Stimulated activated CD8-positive, alpha-beta memory T cell treated with anti-CD3 and anti-CD28 coated beads, Interleukin-2, amount 100 ng/mL, for 48 hours (primary cell): ENCODE data around the gene LTBP4.

Source experiments
- DNase-seq, 2 donors: peaks; one replicate each; pipeline ENCODE4 v3.0.0-alpha.2; 2020; ENCODE audit warnings: low read depth in 2 of 2

LTBP4 gene

DNA sequence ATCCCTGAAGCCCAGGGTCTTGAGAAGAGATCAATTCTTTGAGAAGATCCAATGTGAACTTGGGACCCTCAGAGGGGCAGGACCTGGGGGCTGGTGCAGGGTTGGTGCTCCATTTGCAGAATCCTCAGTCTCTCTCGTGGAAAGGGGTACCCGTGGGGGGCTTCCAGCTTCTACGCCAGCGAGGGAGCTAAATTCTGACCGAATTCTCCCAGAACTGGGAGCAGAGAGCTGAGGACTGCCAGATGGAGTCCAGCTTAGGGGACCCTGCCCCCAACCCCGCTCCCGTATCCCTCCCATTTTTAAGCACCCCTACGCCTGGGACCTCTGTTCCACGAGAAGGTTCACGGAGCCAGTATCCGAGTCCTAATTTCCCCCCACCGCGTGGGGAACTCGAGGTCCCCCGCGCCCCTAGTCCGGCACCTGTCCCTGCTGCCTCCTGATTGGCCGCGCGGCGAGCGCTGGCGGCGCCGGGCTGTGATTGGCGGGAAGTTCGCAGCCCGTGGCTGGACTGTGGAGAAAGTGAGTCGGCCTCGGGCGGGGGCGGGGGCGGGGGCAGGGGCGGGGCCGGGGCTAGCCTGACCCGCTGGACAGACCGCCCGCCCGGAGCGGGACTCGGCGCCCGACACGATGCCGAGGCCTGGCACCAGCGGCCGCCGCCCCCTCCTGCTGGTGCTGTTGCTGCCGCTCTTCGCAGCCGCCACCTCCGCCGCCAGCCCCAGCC, 4.4 kb upstream of the LTBP4 start:
- no peak for DNase-seq

DNA sequence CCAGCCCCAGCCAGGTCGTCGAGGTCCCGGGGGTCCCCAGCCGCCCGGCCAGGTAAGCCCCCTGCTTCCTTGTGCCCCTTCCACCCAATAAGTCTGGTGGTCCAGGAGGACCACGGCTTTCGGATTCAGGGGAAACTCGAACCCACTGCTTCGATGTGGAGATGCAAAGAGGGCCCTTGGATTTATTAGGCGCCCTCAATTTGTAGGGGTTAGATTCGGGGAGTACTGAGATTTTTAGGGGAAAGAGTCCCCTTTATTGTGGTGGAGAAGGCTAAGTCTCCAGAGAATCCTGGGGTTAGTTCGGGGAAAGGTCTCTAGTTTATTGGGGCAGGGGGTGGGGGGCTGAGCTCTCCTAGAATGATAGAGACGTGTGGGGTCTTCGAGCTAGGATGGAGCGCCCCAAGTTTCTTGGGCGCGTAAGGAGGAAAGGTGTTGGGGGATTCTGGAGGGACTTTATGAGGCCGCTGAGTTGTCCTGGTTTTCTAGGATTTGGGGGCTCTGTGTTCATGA, 3.8 kb upstream of the LTBP4 start:
- DNase-seq, result no peak

DNA sequence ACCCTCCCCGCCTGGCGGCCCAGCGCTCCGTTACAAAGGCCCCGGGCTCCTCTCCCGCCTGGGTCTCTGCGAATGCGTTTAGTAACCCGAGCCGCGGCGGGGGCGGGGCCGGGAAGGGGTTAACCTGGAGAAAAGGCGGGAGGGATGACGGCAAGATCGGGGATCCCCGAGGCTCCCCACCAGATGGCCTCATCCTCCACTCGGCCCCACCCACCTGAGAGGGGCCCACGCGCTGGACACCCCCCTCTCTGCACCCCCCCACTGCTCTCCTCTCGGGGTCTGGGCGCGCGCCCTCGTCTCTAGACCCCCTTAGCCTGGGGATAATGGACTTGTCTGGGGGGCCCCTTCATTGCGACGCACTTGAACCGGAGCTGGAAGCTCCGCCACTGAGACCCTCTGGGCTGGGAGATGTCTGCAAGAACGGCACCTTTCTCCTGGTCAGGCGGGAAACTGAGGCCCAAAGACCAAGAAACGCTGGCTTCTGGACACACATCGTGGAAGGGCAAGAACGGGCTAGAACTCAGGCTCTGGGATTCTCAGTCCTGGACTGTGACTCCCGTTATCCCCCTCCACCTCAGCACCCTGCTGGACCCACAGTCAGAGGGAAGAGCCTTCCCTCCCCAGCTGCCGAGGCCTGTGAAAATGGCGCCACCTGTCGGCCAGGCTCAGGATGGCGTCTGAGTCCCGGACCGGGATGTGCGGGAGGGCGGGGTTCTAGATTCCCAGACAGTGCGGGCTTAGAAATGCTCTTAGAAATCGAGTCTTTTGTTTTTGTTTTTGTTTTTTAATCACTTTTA, 2.9 kb upstream of the LTBP4 start:
- DNase-seq, result peak; percentile 78 to 81

DNA sequence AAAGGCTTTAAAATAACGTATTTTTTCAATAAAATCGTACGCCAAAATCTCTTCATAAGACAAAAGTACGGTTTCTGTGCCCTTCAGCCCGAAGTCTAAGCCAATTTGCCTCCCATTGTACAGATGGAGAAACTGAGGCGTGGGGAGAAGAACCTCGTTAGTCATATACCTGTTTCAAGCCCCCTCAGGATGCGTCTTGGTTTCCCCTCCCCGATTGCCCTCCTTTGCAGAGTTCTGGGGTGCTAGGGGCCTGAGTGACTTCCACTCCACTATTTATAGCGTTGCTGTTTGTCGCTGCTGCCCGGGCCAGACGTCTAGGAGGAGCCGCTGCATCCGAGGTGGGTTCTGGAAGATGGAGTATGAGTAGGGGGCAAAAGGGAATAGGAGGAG, 2.3 kb upstream of the LTBP4 start:
- DNase-seq, result no peak

DNA sequence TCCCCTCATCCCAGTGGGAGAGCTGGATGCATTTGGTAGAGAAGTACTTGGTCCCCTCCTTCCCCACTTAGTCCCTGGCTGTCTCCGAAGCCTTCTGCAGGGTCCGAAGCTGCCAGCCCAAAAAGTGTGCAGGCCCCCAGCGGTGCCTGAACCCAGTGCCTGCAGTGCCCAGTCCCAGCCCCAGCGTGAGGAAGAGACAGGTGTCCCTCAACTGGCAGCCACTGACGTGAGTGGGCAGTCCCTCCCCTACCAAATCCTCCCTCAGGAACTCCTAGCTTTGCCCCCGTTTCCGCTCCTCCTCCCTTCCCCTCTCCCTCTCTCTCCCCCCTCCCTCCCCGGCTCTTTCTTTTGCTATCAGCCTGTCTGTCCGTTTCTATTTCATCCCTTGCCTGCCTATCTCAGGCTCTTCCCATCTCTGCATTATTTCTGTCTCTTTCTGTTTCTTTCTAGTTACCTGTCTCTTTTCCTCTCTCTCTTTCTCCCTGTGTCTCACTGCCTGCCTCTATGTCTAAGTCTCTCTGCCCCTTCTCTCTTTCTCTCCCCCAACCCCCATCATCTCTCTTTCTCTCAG, 1.8 kb upstream of the LTBP4 start:
- DNase-seq, result no peak

DNA sequence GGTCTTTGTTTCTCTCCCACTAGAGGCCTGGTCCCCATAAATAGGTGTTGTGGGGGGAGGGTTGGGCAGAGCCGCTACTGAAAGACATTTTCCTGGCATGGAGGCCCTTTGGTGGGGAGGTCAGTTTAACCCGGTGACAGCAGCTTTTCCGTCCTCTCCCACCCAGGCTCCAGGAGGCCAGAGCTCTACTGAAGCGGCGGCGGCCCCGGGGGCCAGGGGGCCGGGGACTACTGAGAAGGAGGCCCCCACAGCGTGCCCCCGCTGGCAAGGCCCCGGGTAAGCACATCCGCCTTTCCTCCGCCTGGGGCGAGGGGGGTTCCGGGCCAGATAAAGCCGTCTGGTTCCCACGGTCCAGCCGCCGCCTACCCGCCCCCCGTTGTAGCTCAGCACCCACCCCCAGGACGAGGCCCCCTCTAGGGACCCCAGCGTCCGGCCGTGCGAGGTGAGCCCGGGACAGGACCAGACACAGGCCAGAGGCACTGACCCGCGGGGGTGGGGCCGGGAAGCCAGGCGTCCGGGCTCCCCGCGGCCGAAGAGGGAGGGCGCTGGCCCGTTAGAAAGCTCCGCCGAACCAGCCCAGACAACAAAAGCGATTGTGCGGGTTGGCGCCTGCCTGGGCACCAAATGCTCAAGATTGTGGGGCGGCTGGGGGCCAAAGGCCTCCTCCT, 1.1 kb upstream of the LTBP4 start:
- DNase-seq, result no peak

DNA sequence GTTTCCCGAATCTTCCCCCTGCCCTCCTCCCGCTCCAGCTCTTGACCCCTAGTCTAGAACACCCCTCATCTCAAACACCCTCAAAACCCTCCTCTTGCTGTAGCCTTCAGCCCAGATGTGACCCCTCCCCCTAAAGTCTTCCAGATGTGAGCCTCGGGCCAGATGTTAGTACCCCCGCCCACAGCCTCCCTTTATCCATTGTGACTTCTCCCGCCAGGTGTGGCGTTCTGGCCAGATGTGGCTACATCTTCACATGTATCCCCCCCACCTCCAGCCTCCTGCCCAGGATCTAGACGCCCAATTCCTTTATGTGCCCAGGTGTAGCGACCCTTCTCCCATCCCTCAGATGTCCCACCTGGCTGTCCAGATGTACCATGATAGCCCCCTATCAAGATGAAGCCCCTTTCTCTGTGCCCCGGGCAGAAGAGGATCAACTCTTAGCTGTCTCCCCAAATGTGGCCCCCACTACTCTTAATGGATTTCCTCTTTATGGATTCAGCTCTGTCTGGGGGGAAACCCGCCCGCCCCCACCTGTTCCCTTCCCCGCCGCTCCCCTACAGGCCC, 517 bp upstream of the LTBP4 start:
- no peak for DNase-seq

DNA sequence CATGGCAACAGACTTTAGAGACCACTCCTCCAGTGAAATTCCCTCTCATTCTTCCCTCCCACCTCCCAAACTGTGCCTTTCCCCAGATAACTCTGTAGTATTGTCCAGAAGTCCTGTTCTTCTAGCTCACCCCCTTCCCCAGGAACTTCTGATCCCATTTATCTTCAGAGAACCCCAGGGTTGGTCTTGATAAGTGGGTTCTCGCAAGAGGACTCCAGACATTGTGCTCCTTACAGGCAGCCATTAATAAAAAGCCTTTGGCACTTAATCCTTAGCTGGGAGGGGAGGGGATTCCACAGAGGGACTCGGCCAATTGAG, 1.9 kb downstream of the LTBP4 start:
- no peak for DNase-seq

DNA sequence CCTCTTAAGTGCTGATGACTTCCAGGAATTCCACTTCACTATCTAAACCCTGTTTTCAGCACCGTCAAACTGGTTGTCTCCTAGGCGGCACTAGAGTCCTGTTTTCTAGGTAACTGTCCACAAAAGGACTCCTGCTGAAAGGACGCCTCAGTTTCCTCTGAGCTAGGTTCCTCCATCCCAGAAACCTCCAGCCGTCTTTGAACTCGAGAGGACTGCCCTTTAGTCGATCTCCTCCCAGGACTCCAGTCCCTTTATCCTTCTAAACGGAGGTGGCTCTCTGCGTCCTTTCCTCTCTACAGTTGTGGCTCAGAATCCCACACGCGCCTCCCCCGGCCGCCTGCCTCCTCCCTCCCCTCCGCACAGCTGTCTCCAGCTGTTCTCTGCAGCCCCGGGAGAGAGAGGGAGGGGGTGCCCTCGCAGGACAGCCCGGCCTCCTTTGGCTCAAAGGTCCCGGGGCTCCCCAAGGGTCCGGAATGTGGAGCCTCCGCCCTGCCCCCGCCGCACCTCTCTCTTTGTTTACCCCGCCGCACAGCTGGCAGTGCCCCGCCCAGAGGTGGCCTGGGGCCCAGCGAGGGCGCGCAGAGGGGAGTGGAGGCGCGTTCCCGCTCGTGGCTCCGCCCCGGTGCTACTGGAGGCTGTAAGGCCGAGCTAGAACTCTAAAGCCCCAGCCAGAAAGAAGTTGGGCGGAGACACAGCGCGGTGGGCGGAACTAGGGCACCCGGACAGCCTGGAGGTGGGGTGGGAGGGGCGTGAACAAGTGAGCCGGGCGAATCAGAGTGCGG, 2.4 kb downstream of the LTBP4 start:
- DNase-seq, result peak; percentile 90 to 98

DNA sequence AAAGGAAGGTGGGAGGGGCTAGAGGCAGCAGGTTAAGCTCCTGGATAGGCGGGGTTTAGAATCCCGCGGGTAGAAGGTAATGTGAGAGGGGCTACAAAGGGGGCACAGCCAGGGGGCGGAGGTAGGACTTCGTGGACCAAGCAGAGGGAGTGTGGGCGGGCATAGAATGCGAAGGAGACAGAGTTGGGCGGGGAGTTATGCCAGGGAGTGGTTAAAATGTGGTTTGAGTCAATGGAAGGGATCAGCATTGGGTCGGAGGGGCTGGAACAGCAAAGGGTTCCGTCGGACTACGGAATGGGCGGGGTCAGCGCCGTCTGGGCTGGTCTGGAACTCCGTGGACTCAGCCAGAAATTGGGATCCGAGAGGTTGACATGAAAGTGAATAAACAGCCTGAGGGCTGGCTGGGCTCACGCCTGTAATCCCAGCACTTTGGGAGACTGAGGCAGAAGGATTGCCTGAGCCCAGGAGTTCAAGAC, 3.0 kb downstream of the LTBP4 start:
- no peak for DNase-seq

DNA sequence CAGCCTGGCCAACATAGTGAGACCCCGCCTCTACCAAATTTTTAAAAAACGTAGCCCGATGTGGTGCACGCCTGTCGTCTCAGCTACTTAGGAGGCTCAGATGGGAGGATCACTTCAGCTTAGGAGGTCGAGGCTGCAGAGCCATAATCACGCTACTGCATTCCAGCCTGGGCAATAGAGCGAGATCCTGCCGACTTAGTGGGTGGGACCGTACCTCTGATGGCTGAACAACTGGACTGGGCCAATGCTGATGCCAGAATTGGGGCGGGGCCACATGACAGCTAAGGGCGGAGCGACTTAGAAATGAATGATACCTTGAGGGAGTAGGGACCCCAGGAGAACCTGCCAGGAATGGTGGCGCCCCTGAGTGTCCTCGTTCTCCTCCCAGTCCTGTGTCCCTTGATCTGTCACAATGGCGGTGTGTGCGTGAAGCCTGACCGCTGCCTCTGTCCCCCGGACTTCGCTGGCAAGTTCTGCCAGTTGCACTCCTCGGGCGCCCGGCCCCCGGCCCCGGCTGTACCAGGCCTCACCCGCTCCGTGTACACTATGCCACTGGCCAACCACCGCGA, 3.6 kb downstream of the LTBP4 start:
- no peak for DNase-seq

DNA sequence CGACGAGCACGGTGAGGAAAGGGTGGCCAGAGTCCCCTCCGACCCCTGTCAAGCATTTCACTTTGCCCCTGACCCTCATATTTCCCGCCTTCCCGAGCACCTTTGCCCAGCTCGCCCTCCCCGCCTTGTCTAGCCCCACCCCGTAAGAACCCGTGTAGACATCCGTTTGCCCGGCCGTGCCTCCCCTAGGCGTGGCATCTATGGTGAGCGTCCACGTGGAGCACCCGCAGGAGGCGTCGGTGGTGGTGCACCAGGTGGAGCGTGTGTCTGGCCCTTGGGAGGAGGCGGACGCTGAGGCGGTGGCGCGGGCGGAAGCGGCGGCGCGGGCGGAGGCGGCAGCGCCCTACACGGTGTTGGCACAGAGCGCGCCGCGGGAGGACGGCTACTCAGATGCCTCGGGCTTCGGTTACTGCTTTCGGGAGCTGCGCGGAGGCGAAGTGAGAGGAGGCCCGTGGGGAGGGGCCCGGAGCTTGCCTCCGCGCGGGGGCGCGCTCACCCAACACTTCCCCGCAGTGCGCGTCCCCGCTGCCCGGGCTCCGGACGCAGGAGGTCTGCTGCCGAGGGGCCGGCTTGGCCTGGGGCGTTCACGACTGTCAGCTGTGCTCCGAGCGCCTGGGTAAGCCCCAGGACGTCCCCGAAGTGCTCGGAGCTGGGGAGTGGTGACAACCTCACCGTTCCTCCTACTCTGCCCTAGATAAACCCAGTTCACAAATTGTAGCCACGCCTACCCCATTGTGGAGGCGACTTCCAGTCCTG, 4.2 kb downstream of the LTBP4 start:
- DNase-seq, result peak; percentile 62 to 67

DNA sequence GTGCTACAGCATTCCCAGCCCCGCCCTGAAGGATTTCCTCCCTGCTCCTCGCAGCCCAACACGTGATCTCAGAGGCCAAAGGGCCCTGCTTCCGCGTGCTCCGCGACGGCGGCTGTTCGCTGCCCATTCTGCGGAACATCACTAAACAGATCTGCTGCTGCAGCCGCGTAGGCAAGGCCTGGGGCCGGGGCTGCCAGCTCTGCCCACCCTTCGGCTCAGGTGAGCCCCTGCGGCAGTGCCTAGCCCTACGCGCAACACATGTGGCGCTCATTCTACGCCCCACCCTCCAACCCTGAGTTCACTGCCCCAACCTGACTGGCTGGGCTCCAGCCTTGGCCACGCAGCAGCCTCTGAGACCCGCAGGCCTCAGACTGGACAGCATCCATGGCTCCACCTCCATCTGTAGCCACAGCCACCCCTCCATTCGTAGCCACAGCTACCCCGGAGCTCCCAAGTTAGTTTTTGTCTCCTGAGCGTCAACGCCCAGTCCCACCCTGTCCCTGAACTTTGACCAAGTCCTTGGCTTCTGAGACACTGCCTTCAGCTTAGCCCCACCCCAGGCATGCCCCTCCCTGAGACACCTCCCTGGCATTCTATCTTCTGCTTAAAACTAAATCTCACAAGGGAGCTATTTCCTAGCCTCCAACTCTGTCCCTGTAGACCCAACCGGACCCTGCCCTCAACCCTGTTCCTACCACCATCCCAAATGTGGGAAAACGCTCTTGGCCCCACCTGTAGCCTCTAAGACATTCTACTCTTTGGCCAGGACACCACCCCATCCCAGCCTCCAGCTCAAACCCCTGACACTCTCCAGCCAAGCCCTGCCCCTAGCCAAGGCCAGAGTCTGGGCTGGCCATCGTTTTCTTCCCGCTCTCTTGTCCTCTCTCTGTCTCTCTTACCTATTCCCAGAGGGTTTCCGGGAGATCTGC, 6.4 kb downstream of the LTBP4 start:
- DNase-seq, result no peak

DNA sequence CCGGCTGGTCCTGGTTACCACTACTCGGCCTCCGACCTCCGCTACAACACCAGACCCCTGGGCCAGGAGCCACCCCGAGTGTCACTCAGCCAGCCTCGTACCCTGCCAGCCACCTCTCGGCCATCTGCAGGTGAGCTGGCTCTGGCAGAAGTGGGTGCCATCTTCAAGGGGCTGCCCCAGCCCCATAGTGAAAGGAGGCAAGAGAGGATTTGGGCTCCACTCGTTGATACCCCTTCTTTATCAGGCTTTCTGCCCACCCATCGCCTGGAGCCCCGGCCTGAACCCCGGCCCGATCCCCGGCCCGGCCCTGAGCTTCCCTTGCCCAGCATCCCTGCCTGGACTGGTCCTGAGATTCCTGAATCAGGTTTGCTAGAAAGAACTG, 7.1 kb downstream of the LTBP4 start:
- no peak for DNase-seq

DNA sequence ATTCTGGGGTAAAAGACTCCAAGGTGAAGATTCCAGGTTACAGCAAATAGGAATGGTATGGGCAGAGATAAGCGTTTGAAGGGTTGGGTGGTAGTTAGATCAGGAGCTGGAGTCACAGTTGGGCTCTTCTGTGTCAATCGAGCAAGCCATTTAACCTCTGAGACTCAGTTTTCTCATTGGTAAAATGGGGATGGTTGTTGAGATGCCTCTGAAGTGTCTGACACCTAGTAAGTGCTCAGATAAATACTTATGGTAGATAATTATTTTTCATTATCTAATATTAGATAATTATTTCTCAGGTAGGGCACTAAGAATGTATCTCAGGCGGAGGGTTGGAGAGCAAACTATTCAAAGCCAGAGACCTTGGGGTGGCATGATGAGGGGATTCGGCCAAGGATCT, 7.8 kb downstream of the LTBP4 start:
- no peak for DNase-seq

DNA sequence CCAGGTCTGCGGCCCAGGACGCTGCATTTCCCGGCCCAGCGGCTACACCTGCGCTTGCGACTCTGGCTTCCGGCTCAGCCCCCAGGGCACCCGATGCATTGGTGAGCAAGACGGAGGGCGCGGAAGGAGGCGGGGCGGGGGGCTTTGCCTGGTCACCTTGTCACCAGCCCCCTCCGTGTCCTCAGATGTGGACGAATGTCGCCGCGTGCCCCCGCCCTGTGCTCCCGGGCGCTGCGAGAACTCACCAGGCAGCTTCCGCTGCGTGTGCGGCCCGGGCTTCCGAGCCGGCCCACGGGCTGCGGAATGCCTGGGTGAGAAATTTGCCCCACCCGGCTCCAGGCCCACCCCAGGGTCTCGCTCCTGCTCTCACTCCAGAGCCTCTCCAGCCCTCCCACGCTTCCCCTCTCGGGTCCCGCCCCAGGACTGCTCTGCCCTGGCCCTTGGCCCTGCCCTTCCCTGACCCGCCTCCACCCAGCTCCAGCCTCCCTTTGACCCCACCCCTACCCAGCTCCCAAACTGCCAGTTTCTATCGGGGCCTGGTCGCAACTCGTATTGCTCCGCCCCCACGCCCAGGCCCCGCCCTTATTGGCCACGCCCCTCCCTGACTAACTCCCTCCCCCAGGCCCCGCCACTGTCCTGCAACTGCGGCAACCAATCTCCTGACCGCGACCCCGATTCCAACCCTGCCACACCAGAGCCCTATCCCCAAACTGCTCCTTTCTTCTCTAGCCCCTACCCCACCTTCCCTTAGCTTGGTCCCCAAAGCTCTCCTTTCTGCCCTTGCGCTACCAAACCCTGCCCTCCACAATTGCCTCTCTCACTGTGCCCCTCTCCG, 8.6 kb downstream of the LTBP4 start:
- peak; percentile 89 to 92 for DNase-seq

DNA sequence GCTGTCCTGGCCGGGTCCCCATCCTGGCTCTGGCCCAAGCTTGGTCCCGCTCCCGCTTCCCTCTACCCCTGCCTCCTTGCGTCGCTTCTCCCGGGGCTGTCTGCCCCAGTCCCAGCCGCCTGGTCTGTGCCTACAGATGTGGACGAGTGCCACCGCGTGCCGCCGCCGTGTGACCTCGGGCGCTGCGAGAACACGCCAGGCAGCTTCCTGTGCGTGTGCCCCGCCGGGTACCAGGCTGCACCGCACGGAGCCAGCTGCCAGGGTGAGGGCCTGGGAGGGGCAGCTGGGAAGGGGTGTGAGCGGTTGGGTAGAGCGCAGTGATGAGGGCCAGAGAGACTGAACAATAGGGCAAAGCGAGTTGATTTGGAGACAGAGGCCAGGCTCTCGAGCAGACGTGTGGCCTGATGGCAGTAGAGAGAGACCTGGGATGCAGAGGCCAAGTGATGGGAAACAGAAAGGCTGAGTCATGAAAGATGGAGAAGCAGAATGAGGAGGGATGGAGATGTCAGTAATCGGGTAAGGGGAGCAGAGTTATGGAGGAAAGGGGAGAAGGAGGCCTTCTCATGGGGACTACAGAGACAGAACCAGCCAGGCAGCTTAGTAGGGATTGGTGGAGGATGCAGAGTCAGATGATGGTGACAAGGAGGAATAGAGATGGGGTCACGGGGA, 9.4 kb downstream of the LTBP4 start:
- no peak for DNase-seq

DNA sequence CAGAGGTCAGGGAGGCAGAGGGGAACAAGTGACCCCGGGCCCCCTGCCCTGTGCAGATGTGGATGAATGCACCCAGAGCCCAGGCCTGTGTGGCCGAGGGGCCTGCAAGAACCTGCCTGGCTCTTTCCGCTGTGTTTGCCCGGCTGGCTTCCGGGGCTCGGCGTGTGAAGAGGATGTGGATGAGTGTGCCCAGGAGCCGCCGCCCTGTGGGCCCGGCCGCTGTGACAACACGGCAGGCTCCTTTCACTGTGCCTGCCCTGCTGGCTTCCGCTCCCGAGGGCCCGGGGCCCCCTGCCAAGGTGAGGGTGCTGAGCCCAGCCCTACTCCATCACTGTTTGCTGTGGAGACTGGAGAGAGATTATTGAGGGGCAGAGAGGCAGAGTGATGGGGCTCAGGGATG, 9.9 kb downstream of the LTBP4 start:
- no peak for DNase-seq
